Mesenchymal stem cell (in vitro differentiated cells and primary cell): ENCODE measurements around the gene SLC39A6.

Experiments
- DNase-seq: peaks from one replicate; pipeline ENCODE4 v3.0.0-alpha.2; 2013
- H2AFZ ChIP-seq: one replicate; pipeline ENCODE4 v1.6.1; 2013; ENCODE audit warnings: low read depth, mild to moderate bottlenecking, control low read depth, inconsistent platforms, low read length, moderate library complexity
- H2AK5ac ChIP-seq: 2 replicates; pipeline ENCODE4 v1.6.1; 2013; ENCODE audit warnings: low read length, moderate library complexity, mild to moderate bottlenecking, inconsistent platforms; ENCODE audit not compliant: severe bottlenecking
- H2BK120ac ChIP-seq: one replicate; pipeline ENCODE4 v1.6.1; 2013; ENCODE audit warnings: low read depth, mild to moderate bottlenecking, inconsistent platforms, low read length, moderate library complexity
- H2BK12ac ChIP-seq, 2 experiments: one replicate each; pipeline ENCODE4 v1.6.1; 2013; ENCODE audit warnings: inconsistent platforms in 2 of 2, low read length in 2 of 2, mild to moderate bottlenecking in 2 of 2, moderate library complexity in 2 of 2, control low read depth in 1 of 2
- H2BK15ac ChIP-seq: one replicate; pipeline ENCODE4 v1.6.1; 2013; ENCODE audit warnings: mild to moderate bottlenecking, low read depth, inconsistent platforms; ENCODE audit not compliant: poor library complexity, severe bottlenecking
- H2BK5ac ChIP-seq: 2 replicates; pipeline ENCODE4 v1.6.1; 2013; ENCODE audit warnings: low read depth, mild to moderate bottlenecking, low read length, control low read depth, inconsistent platforms; ENCODE audit not compliant: poor library complexity, severe bottlenecking
- H3K14ac ChIP-seq, 2 experiments: one replicate each; pipeline ENCODE4 v1.6.1; 2013; ENCODE audit warnings: inconsistent platforms in 2 of 2, low read length in 2 of 2, control low read depth in 1 of 2, mild to moderate bottlenecking in 1 of 2, moderate library complexity in 1 of 2
- H3K18ac ChIP-seq, 2 experiments: one replicate each; pipeline ENCODE4 v1.6.1; 2013; ENCODE audit warnings: inconsistent platforms in 2 of 2, low read length in 2 of 2, control low read depth in 1 of 2, low read depth in 1 of 2, mild to moderate bottlenecking in 1 of 2
- H3K23ac ChIP-seq, 2 experiments: one replicate each; pipeline ENCODE4 v1.6.1; 2013; ENCODE audit warnings: inconsistent platforms in 2 of 2, low read length in 2 of 2, mild to moderate bottlenecking in 2 of 2, moderate library complexity in 2 of 2, control low read depth in 1 of 2
- H3K27ac ChIP-seq: 2 replicates; pipeline ENCODE4 v1.5.1; 2013; ENCODE audit warnings: mild to moderate bottlenecking, moderate library complexity, low read length, control low read depth, inconsistent platforms; ENCODE audit not compliant: poor library complexity, severe bottlenecking
- H3K27me3 ChIP-seq, 2 experiments: 2 replicates each; pipeline versions ENCODE4 v1.6.1 to v1.7.0; 2013; ENCODE audit warnings: low read length in 2 of 2, mild to moderate bottlenecking in 2 of 2, moderate library complexity in 2 of 2, control low read depth in 1 of 2, inconsistent platforms in 1 of 2; ENCODE audit not compliant: control insufficient read depth in 1 of 2, insufficient read depth in 1 of 2
- H3K36me3 ChIP-seq, 2 experiments: 2 replicates each; pipeline versions ENCODE4 v1.6.1 to v1.7.0; 2013; ENCODE audit warnings: low read length in 2 of 2, control low read depth in 1 of 2, inconsistent platforms in 1 of 2, low read depth in 1 of 2, mild to moderate bottlenecking in 1 of 2; ENCODE audit not compliant: insufficient read depth in 2 of 2, control insufficient read depth in 1 of 2
- H3K4ac ChIP-seq, 2 experiments: one replicate each; pipeline ENCODE4 v1.6.1; 2013; ENCODE audit warnings: inconsistent platforms in 2 of 2, low read length in 2 of 2, mild to moderate bottlenecking in 2 of 2, moderate library complexity in 2 of 2, control low read depth in 1 of 2, low read depth in 1 of 2
- H3K4me1 ChIP-seq: 2 replicates; pipeline ENCODE4 v1.6.1; 2013; ENCODE audit warnings: low read depth, low read length, control low read depth; ENCODE audit not compliant: control insufficient read depth, insufficient read depth
- H3K4me2 ChIP-seq: 2 replicates; pipeline ENCODE4 v1.6.1; 2013; ENCODE audit warnings: low read length, mild to moderate bottlenecking, inconsistent platforms; ENCODE audit not compliant: poor library complexity, severe bottlenecking
- H3K4me3 ChIP-seq, 2 experiments: 2 replicates each; pipeline versions ENCODE4 v1.5.1 to v1.7.0; 2013; ENCODE audit warnings: low read length in 2 of 2, mild to moderate bottlenecking in 2 of 2, control low read depth in 1 of 2, low read depth in 1 of 2; ENCODE audit not compliant: insufficient read depth in 1 of 2
- H3K79me1 ChIP-seq: replicated peaks from 2 replicates; pipeline ENCODE4 v1.6.1; 2013; ENCODE audit warnings: mild to moderate bottlenecking, control low read depth, low read length, inconsistent platforms; ENCODE audit not compliant: poor library complexity, severe bottlenecking
- H3K9ac ChIP-seq: 2 replicates; pipeline ENCODE4 v1.7.0; 2013; ENCODE audit warnings: mild to moderate bottlenecking, low read length, moderate library complexity
- H3K9me3 ChIP-seq: 2 replicates; pipeline ENCODE4 v1.7.0; 2013; ENCODE audit warnings: mild to moderate bottlenecking, low read length; ENCODE audit not compliant: control insufficient read depth
- H4K8ac ChIP-seq: one replicate; pipeline ENCODE4 v1.6.1; 2013; ENCODE audit warnings: inconsistent platforms, mild to moderate bottlenecking, low read length, moderate library complexity
- H4K91ac ChIP-seq: one replicate; pipeline ENCODE4 v1.6.1; 2013; ENCODE audit warnings: mild to moderate bottlenecking, low read length, inconsistent platforms
- WGBS: methylation state at CpG from one replicate; pipeline ENCODE4 v1.1.7; 2013; ENCODE audit warnings: mixed read lengths; 5-methylcytosine and 5-hydroxymethylcytosine counted together

SLC39A6 gene

GRCh38 chr18:36099311-36099710, 29.8 kb downstream of the SLC39A6 start:
- Histone ChIP-seq H3K4me3 (no peak overlapping the region), H3K4ac (no peak overlapping the region), H3K27ac (no peak overlapping the region), H3K14ac (no peak overlapping the region), H2BK5ac (no peak overlapping the region), H2BK12ac (no peak overlapping the region), H3K18ac (no peak overlapping the region), H3K4me2 (no peak overlapping the region), H3K23ac (no peak overlapping the region), H4K91ac (no peak overlapping the region), H3K79me1 (no peaks in the 10 kb centered on the region), H2BK15ac (no peak overlapping the region), H3K9ac (no peak overlapping the region), H3K27me3 (no peaks in the 10 kb centered on the region), H3K9me3 (peaks cover 17% of the 10 kb centered on the region), H2AK5ac (no peak overlapping the region), H2BK120ac (no peak overlapping the region), H4K8ac (no peak overlapping the region), H3K4me1 (no peaks in the 10 kb centered on the region), H2AFZ (no peak overlapping the region), H3K36me3 (no peaks in the 10 kb centered on the region)
- peak; percentile 70 for DNase-seq

- H3K79me1 ChIP-seq: no peaks in the 10 kb centered on the region
- H3K27ac ChIP-seq: no peak overlapping the region
- H2BK5ac ChIP-seq: no peak overlapping the region
- H3K4me2 ChIP-seq: no peak overlapping the region
- no peak for DNase-seq
- no peak overlapping the region for H2BK15ac ChIP-seq
- H2AK5ac ChIP-seq: no peak overlapping the region
- H3K4me3 ChIP-seq: no peak overlapping the region
- no peak overlapping the region for H3K4ac ChIP-seq
- no peak overlapping the region for H3K23ac ChIP-seq
- H3K18ac ChIP-seq: no peak overlapping the region
- no peak overlapping the region for H4K8ac ChIP-seq
- H3K9ac ChIP-seq: no peak overlapping the region
- no peaks in the 10 kb centered on the region for H3K27me3 ChIP-seq
- peaks cover 3% of the 10 kb centered on the region for H3K9me3 ChIP-seq
- H2BK120ac ChIP-seq: no peak overlapping the region
- no peaks in the 10 kb centered on the region for H3K4me1 ChIP-seq
- H4K91ac ChIP-seq: no peak overlapping the region
- no peak overlapping the region for H3K14ac ChIP-seq
- H2AFZ ChIP-seq: no peak overlapping the region
- H2BK12ac ChIP-seq: no peak overlapping the region
- H3K36me3 ChIP-seq: no peaks in the 10 kb centered on the region
Measured at GRCh38 chr18:36096955-36097354, 32.2 kb downstream of the SLC39A6 start.

GRCh38 chr18:36095936-36096519, 33.1 kb downstream of the SLC39A6 start:
- Histone ChIP-seq H3K9ac (no peak overlapping the region), H3K4me2 (no peak overlapping the region), H3K79me1 (no peaks in the 10 kb centered on the region), H3K36me3 (no peaks in the 10 kb centered on the region), H4K91ac (no peak overlapping the region), H3K18ac (no peak overlapping the region), H3K23ac (no peak overlapping the region), H2BK120ac (no peak overlapping the region), H2BK5ac (no peak overlapping the region), H3K4me1 (no peaks in the 10 kb centered on the region), H3K14ac (no peak overlapping the region), H3K27me3 (no peaks in the 10 kb centered on the region), H2BK12ac (no peak overlapping the region), H2BK15ac (no peak overlapping the region), H2AK5ac (no peak overlapping the region), H3K27ac (no peak overlapping the region), H3K4me3 (no peak overlapping the region), H3K4ac (no peak overlapping the region), H4K8ac (no peak overlapping the region), H3K9me3 (no peaks in the 10 kb centered on the region), H2AFZ (no peak overlapping the region)
- no CpG with 5 or more reads among the region's 1 CpG for WGBS
- peak; percentile 71 for DNase-seq

GRCh38 chr18:36094431-36094830, 34.7 kb downstream of the SLC39A6 start:
- no peak overlapping the region for H3K18ac ChIP-seq
- no peaks in the 10 kb centered on the region for H3K79me1 ChIP-seq
- H2BK15ac ChIP-seq: no peak overlapping the region
- no peak overlapping the region for H3K23ac ChIP-seq
- no peak overlapping the region for H4K91ac ChIP-seq
- H2BK12ac ChIP-seq: no peak overlapping the region
- no peak overlapping the region for H2AFZ ChIP-seq
- WGBS: 83% methylated on average over 3 of the region's 3 CpGs
- no peak overlapping the region for H2BK120ac ChIP-seq
- no peak overlapping the region for H3K9ac ChIP-seq
- no peak overlapping the region for H4K8ac ChIP-seq
- no peak overlapping the region for H3K27ac ChIP-seq
- H2BK5ac ChIP-seq: no peak overlapping the region
- no peak overlapping the region for H2AK5ac ChIP-seq
- H3K36me3 ChIP-seq: no peaks in the 10 kb centered on the region
- H3K4me2 ChIP-seq: no peak overlapping the region
- H3K4me1 ChIP-seq: no peaks in the 10 kb centered on the region
- no peaks in the 10 kb centered on the region for H3K27me3 ChIP-seq
- H3K4me3 ChIP-seq: no peak overlapping the region
- no peak overlapping the region for H3K14ac ChIP-seq
- H3K9me3 ChIP-seq: no peaks in the 10 kb centered on the region
- no peak overlapping the region for H3K4ac ChIP-seq
- no peak for DNase-seq
